Omental fat pad (tissue), 4 donors: ENCODE measurements around the gene DLG2. TPM values are rescaled to one million over a fixed set of nuclear protein-coding genes. Genes with fewer than 3 reads are reported as not detected.

Experiments used
- ATAC-seq: fragments of 150-250 bp; one replicate; pipeline ENCODE4 v1.9.1; 2016; ENCODE audit warnings: mild to moderate bottlenecking, moderate library complexity; ENCODE audit not compliant: low FRiP score
- DNase-seq: peaks from one replicate; pipeline ENCODE4 v3.0.0-alpha.2; 2019; ENCODE audit warnings: low spot score
- total RNA-seq, 4 donors: library from RNA; depleted of rRNA; stranded (reverse); fragments of >200 nt; gene quantifications; one replicate each; pipeline ENCODE4 v1.1.0, GENCODE V29; 2016
- TF ChIP-seq, protein P1 (sequence below), 3 donors: fragments of 450-650 bp; IDR thresholded peaks; one replicate each; pipeline ENCODE4 v1.5.1; 2016 to 2017; ENCODE audit warnings: antibody characterized with exemption in 3 of 3, mild to moderate bottlenecking in 3 of 3, moderate library complexity in 2 of 3

Gene DLG2
- total RNA-seq, 4 donors from 2014 or later, result 4.8 to 13.2 (median 8.1) TPM

GRCh38 chr11:84544566-84544965 is 1082.6 kb downstream of the DLG2 start:
- no peak for ATAC-seq
- DNase-seq, result no peak
- TF ChIP-seq, protein P1, sequence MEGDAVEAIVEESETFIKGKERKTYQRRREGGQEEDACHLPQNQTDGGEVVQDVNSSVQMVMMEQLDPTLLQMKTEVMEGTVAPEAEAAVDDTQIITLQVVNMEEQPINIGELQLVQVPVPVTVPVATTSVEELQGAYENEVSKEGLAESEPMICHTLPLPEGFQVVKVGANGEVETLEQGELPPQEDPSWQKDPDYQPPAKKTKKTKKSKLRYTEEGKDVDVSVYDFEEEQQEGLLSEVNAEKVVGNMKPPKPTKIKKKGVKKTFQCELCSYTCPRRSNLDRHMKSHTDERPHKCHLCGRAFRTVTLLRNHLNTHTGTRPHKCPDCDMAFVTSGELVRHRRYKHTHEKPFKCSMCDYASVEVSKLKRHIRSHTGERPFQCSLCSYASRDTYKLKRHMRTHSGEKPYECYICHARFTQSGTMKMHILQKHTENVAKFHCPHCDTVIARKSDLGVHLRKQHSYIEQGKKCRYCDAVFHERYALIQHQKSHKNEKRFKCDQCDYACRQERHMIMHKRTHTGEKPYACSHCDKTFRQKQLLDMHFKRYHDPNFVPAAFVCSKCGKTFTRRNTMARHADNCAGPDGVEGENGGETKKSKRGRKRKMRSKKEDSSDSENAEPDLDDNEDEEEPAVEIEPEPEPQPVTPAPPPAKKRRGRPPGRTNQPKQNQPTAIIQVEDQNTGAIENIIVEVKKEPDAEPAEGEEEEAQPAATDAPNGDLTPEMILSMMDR (IDR thresholded peaks at IDR 0.05), result no peak

DNA sequence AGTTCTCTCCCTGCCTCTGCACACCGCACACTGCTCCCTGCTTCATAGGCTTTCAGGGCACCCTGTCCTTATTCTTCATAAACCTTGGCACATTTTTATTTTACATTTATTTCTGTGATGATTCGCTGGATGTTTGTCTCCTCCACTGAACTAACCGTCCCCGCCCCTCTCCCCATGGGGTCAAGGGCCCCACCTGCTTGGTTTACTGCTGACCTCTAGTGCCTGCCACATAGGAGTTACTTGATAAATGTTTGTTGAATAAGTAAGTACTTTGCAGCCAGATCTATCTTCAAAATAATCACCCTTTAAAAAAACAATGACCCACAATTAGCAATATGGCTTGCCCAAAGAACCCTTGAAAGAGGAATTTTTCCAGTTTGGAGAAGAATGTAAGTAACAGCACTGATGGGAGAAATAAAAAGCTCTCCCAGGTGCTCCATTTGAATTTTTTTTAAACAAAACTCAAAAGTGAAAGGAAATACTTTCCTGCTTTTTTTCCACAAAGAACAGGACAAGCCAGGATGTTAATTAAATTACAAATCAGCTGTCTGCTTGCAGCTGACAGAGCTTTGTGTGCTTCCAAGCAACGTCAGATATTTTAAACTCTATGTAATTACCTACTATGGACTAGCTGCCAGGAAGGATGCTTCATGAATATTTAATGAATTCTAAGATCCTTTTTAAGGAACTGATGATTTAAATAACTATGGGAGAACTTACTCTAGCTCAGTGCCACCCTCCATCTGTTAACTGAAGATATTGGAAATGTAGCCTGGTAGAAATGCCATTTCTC is 1083.6 kb downstream of the DLG2 start:
- ATAC-seq, result no peak
- TF ChIP-seq, protein P1 (IDR thresholded peaks at IDR 0.05), result no peak
- no peak for DNase-seq

DNA sequence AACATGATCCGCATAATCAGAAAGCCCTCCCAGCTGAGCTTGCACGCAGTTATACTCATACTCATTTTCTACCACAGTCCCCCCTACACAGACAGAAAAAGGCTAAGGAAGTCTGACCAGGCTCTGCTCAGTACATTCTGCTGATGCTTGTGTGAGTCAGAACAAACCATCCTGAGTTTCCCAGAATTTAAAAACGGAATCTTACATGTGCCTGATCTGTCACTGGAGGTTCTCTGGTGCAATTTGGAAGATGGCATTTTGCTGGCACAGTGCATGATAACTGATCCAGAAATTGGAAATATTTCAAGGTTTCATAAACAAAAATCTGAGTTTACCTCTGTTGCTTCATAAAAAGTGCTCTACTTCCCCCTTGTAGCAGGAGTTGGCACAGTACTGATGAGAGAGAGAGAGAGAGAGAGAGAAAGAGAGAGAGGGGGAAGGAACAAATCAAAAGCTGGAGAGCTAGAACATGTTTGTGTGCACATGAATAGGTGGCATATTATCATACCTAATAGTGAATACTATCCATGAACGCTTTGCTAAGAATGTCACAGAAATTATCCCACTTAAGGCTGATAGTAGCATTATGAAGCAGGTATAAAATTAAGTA is 1085.3 kb downstream of the DLG2 start:
- TF ChIP-seq, protein P1 (IDR thresholded peaks at IDR 0.05), result no peak
- DNase-seq (no peak), ATAC-seq (peak; percentile 97)

DNA sequence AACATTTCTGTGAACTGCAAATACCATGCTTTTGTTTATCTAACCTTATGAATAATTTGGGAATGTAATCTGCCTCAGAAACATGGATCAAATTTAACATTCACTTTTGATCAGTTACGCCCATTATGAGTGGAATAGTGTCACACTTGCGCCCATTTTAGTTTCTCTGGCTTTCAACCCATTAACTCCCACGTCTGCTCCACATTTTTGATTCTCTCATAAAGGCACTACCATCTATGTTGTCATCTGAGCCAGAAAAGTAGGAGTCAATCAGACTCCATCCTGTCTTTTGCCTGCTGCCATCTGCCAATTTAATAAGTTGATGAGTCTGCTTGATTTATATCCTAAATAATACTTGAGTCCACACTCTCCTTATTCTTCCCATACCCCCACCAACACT is 1090.7 kb downstream of the DLG2 start:
- no peak for ATAC-seq
- DNase-seq, result no peak
- TF ChIP-seq, protein P1 (IDR thresholded peaks at IDR 0.05), result no peak

DNA sequence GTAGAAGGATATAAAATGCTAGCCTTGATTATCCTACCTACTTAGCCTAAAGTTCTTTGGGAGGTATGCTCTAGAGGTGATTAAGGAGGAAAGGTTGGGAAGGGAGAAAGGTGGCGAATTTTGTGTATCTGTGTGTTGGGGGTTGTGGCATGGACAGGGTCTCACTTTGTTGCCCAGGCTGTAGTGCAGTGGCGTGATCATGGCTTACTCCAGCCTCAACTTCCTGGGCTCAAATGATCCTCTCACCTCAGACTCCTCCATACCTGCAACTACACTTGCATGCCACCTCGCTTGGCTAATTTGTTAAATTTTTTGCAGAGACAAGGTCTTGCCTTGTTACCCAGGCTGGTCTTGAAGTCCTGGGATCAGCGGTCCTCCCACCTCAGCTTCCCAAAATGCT is 1094.8 kb downstream of the DLG2 start:
- ATAC-seq, result no peak
- DNase-seq, result no peak

GRCh38 chr11:84526250-84526649 is 1100.9 kb downstream of the DLG2 start:
- ATAC-seq, result no peak
- DNase-seq, result no peak
- TF ChIP-seq, protein P1 (IDR thresholded peaks at IDR 0.05), result no peak

More for the DNA sequence above, 1094.8 kb downstream of the DLG2 start:
- TF ChIP-seq, protein P1 (IDR thresholded peaks at IDR 0.05), result no peak
